ENCODE results near the gene GOLGA8Q.
"Not testable (repeated sequence)": the region's sequence is repeated elsewhere in the genome, so short reads cannot be mapped to it uniquely, and the experiment has no call there.

GOLGA8Q gene

GRCh38 chr15:30551750-30552149, at the start of gene GOLGA8Q:
GOLGA8Q (plus strand) TSS chr15:30552050; CDS start chr15:30552078, 28 bp downstream.
- not testable (repeated sequence) for DNase-seq

- not testable (repeated sequence) for DNase-seq
These were observed 48.7 kb upstream of the GOLGA8Q start for GRCh38 chr15:30502904-30503781.

DNA sequence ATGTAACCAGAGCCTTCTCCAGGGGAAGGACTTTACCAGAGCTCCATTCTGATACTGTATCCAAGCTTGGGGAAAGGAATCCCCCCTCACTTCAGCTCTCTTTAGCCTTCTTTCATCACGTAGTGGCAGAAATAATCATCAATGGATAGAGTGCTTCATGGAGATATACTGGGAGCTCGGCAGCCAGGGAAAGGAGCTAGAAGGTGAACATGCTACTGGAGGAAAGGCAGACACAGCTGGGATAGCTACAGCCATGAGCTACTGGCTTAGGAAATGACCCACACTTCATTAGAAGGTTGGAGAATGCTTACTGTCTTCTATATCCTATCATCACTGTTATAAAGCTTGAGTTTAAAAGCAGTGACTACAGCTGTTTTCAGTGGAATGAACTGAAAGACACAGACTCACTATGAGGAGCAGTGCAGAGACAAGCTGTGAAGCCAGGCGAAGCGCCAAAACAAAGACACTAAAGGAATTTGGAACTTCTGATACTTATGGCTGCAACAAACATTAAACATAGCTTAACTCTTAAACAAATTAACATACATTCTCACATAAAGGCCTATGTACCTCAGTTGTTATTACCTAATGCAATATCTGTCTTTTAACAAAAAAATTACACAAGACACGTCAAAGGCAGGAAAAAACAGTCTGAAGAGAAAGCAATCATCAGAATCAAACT, 47.5 kb upstream of the GOLGA8Q start:
- peak; percentile 13 for DNase-seq

DNA sequence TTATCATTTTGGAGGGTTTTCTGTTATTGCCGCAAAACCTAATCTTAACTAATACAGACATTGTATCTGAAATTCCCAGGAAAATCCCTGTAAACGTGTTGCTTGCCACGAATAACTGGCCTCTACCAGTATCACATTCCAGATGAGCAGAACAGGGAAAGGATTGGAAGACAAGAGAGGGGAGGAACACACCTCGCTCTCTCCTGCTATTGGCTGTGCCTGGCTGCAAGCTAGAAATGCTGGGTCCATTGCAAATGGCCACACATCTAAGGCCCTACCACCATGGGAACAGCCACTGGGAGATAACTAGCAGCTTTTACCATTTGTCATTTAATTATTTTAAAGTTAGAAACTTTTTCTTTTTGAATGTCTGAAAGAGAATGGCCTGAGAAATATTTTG, 37.3 kb upstream of the GOLGA8Q start:
- not testable (repeated sequence) for DNase-seq

DNA sequence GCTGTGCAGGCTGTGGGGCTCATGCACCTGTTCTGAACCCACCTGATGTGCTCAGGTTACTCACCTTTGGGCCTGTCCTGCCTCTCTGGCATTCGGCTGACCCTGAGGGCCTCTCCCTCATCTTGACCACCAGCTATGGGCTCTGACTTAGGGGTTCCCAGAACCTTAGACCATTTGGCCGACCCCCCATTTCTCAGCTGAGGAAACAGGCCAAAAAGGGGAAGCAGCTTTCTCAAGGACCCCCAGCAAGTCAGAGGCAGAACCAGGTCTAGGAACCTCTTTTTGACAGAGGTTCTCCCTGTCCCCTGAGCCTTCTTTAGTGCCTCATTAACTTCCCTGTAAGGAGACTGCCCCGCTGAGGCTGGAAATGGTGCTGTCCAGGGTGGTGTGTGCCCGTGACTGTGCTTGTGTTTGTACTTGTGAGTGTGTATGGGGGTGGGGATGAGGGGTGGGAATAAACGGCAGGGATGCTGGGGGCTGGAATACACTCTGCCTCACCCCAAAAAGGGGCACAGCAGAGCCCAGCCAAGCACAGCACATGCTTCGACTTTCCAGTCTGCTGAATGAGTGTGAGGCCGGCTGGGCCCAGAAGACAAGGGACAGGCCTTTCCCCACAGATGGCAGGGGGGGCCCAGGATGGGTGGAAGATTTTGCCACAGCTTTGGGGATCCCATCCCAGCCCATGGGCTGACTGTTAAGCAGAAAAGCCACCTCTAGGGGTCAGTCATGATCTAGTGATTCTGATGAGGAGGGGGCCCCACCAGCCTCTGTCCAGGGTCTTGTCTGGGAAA, 28.2 kb upstream of the GOLGA8Q start:
- not testable (repeated sequence) for DNase-seq

DNA sequence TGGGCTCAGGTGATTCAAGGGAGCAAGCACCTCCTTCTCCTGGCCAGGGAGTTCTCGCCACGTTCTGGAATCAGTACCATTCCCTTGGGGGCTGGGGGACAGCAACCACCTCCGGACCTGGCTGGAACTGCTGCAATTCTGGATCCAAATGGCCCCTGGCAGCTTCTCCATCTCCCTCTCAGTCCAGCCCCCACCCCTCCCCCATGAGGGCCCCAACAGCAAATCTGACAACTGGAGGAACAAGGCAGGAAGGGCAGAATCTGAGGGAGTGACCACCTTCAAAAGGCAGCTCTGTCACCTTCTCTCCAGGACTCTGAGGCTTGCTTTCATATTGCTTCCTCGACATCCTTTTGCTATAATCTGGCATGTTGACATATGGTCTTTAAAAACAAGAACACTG, 25.9 kb upstream of the GOLGA8Q start:
- DNase-seq, result not testable (repeated sequence)

DNA sequence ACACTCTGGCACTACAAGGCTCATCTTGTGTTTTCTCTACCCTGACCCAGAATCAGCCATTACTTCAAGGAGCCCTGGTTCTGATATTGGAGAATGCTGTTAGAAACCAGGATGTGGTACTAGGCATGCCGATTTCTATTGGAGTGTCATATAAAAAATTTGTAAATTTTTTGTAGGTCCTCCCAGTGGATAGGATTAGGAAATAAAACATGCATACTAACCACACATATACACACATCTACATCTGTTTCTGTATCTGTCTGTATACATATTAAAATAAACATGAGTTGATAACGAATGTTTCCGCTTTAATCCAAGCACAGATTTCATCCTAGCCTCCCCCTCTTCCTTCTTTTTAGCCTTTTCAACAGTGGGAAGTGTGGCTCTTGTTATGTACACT, 22.8 kb upstream of the GOLGA8Q start:
- not testable (repeated sequence) for DNase-seq

- not testable (repeated sequence) for DNase-seq
These were observed 15.1 kb downstream of the GOLGA8Q start for GRCh38 chr15:30566949-30567348.

- DNase-seq, result not testable (repeated sequence)
These were observed 21.2 kb downstream of the GOLGA8Q start for GRCh38 chr15:30573012-30573491.

GRCh38 chr15:30579394-30579970, 27.6 kb downstream of the GOLGA8Q start:
- not testable (repeated sequence) for DNase-seq

DNA sequence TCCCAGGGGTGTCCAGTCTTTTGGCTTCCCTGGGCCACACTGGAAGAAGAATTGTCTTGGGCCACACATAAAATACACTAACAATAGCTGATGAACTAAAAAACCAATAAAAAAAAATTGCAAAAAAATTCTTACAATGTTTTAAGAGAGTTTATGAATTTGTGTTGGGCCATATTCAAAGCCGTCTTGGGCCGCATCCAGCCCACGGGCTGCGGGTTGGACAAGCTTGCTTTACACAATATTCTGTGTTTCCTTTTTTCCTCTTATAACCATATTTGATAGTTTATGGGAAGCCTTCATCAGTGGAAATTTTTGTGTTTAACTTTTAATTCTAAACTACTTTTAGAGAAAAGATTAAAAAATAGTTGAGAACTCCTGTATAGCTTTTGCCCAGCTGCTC, 28.9 kb downstream of the GOLGA8Q start:
- DNase-seq, result not testable (repeated sequence)

- DNase-seq, result not testable (repeated sequence)
These were observed 47.1 kb downstream of the GOLGA8Q start for GRCh38 chr15:30598953-30599352.

DNA sequence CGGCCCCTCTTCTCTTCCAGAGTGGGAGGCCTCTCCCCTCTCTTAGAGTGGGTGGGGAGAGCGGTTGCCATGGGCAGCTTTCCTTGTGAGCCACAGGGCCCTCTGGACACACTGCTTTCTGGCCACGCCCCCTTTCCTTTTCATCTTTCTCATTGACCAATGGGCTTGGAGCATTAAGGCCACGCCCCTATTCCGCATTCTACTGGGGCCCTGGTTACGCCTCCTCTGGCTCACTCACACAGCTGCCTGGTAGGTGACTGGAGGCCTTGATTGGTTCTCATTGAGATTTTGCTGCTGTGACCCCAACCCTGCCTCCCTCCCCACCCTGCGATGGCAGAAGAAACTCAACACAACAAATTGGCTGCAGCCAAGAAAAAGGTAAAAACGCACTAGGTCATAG, 51.9 kb downstream of the GOLGA8Q start, which contains the start of gene GOLGA8H:
Gene GOLGA8H (plus strand): TSS at position 233 of the 400 bp plus-strand sequence. CDS start 98 bp downstream, at position 331.
- DNase-seq, result not testable (repeated sequence)
